A549 (cell line): ENCODE results near the gene SUB1. TPM values are rescaled to one million over a fixed set of nuclear protein-coding genes. Genes with fewer than 3 reads are reported as not detected.
"Not testable (repeated sequence)": the region's sequence is repeated elsewhere in the genome, so short reads cannot be mapped to it uniquely, and the experiment has no call there.

Experiments used
- ATAC-seq, 2 experiments: fragments of 200-7000 bp in 1 of 2; fragments of >200 bp in 1 of 2; cut with Nextera tagmentation in 1 of 2; cut with Tn5 transposase in 1 of 2; 3 replicates each; pipeline versions ENCODE4 v1.8.0 to v1.9.1; 2018 to 2020; ENCODE audit warnings: mild to moderate bottlenecking in 1 of 2, moderate library complexity in 1 of 2
- CTCF ChIA-PET: fragments of 300-600 bp; sonication (Branson Sonifier 250); formaldehyde crosslinking; extraction: SDS; loops from one replicate; lab custom pipeline; 2021; ENCODE audit warnings: antibody characterized with exemption, inconsistent platforms; lab: Yijun Ruan, JAX
- POLR2A ChIA-PET: fragments of 350-600 bp; formaldehyde crosslinking; extraction: SDS; loops from one replicate; lab custom pipeline; 2021; ENCODE audit warnings: antibody characterized with exemption, inconsistent platforms; lab: Yijun Ruan, JAX
- DNase-seq, 2 experiments: peaks; one replicate each; pipeline versions ENCODE4 v3.0.0 to v3.0.0-alpha.2; 2011 to 2016; ENCODE audit warnings: low read depth in 1 of 2, low spot score in 1 of 2
- FAIRE-seq: peaks from 2 replicates; lab custom pipeline; 2011; peaks lifted over from hg19 to GRCh38; lab: Jason Lieb, UNC
- H3K27ac ChIP-seq, 2 experiments: fragments of >200 bp; sonication (Bioruptor Twin); formaldehyde crosslinking; 3 replicates each; pipeline ENCODE4 v1.5.1; 2016 to 2017
- H3K4me1 ChIP-seq: fragments of >200 bp; sonication (Bioruptor Twin); formaldehyde crosslinking; 3 replicates; pipeline ENCODE4 v1.6.1; 2016
- H3K4me2 ChIP-seq: fragments of >200 bp; sonication (Bioruptor Twin); formaldehyde crosslinking; 3 replicates; pipeline ENCODE4 v1.6.1; 2016
- H3K4me3 ChIP-seq: fragments of >200 bp; sonication (Bioruptor Twin); formaldehyde crosslinking; 3 replicates; pipeline ENCODE4 v1.5.1; 2016
- H3K9me3 ChIP-seq: fragments of >200 bp; sonication (Bioruptor Twin); formaldehyde crosslinking; 3 replicates; pipeline ENCODE4 v1.6.1; 2016
- CHD2 ChIP-seq: fragments of 150-350 bp; IDR thresholded peaks from 2 replicates; pipeline ENCODE4 v1.6.1; 2014; ENCODE audit warnings: low read length; ENCODE audit not compliant: partially characterized antibody
- EHF ChIP-seq: fragments of 250-450 bp; sonication (Bioruptor Pico); IDR thresholded peaks from 2 replicates; pipeline ENCODE4 v1.5.0; 2020; ENCODE audit warnings: mild to moderate bottlenecking
- EP300 ChIP-seq, 2 experiments: fragments of >200 bp; sonication (Bioruptor Twin); formaldehyde crosslinking; IDR thresholded peaks; 2 replicates in 1 of 2; 3 replicates in 1 of 2; pipeline ENCODE4 v1.6.1; 2016 to 2017
- FOSL2 ChIP-seq, 2 experiments: fragments of 450-650 bp in 1 of 2; fragments of >200 bp in 1 of 2; sonication (Bioruptor Twin) in 1 of 2; formaldehyde crosslinking; IDR thresholded peaks; 2 replicates each; pipeline versions ENCODE4 v1.5.0 to v1.6.1; 2016 to 2020; ENCODE audit warnings: mild to moderate bottlenecking in 1 of 2, moderate library complexity in 1 of 2
- FOXS1 ChIP-seq: fragments of 250-450 bp; sonication (Bioruptor Pico); IDR thresholded peaks from 2 replicates; pipeline ENCODE4 v1.5.0; 2020; ENCODE audit warnings: mild to moderate bottlenecking, moderate library complexity
- HEYL ChIP-seq: fragments of 250-450 bp; sonication (Bioruptor Pico); IDR thresholded peaks from 2 replicates; pipeline ENCODE4 v1.8.0; 2021; ENCODE audit warnings: mild to moderate bottlenecking, moderate library complexity
- HOXA7 ChIP-seq: fragments of 250-450 bp; sonication (Bioruptor Pico); IDR thresholded peaks from 2 replicates; pipeline ENCODE4 v1.5.0; 2020; ENCODE audit warnings: mild to moderate bottlenecking, moderate library complexity
- HOXB13 ChIP-seq: fragments of 250-450 bp; sonication (Bioruptor Pico); IDR thresholded peaks from 2 replicates; pipeline ENCODE4 v1.5.0; 2020; ENCODE audit warnings: low read depth, mild to moderate bottlenecking, moderate library complexity
- HOXB5 ChIP-seq: fragments of 250-450 bp; sonication (Bioruptor Pico); IDR thresholded peaks from 2 replicates; pipeline ENCODE4 v1.5.0; 2020; ENCODE audit warnings: mild to moderate bottlenecking, moderate library complexity
- JUN ChIP-seq, 2 experiments: fragments of >200 bp; sonication (Bioruptor Twin); formaldehyde crosslinking; IDR thresholded peaks; 2 replicates in 1 of 2; 3 replicates in 1 of 2; pipeline ENCODE4 v1.6.1; 2016 to 2017
- JUNB ChIP-seq: fragments of >200 bp; sonication (Bioruptor Twin); formaldehyde crosslinking; IDR thresholded peaks from 2 replicates; pipeline ENCODE4 v1.6.1; 2016
- KDM5A ChIP-seq: fragments of 200-600 bp; sonication (generic); IDR thresholded peaks from 2 replicates; pipeline ENCODE4 v1.6.1; 2016; ENCODE audit warnings: antibody characterized with exemption, mild to moderate bottlenecking
- MAFK ChIP-seq: fragments of 450-650 bp; IDR thresholded peaks from 2 replicates; pipeline ENCODE4 v1.6.1; 2014; ENCODE audit not compliant: partially characterized antibody
- MAX ChIP-seq: IDR thresholded peaks from 2 replicates; pipeline ENCODE4 v1.6.1; 2012
- MAZ ChIP-seq: fragments of 150-350 bp; IDR thresholded peaks from 2 replicates; pipeline ENCODE4 v1.6.1; 2014; ENCODE audit warnings: antibody characterized with exemption, low read depth, low read length, borderline replicate concordance
- MYC ChIP-seq: IDR thresholded peaks from 2 replicates; pipeline ENCODE4 v1.6.1; 2012; ENCODE audit warnings: mild to moderate bottlenecking, inconsistent platforms, low read length, improper control_type of control experiment, borderline replicate concordance
- NPAS2 ChIP-seq: fragments of 250-450 bp; sonication (Bioruptor Pico); IDR thresholded peaks from 2 replicates; pipeline ENCODE4 v1.8.0; 2022; ENCODE audit warnings: mild to moderate bottlenecking, moderate library complexity, borderline replicate concordance
- POLR2AphosphoS2 ChIP-seq: conservative IDR thresholded peaks from 2 replicates; pipeline ENCODE4 v1.6.1; 2012; ENCODE audit warnings: low read length, improper control_type of control experiment, inconsistent platforms
- RCOR1 ChIP-seq: fragments of 150-350 bp; IDR thresholded peaks from 2 replicates; pipeline ENCODE4 v1.6.1; 2014; ENCODE audit warnings: antibody characterized with exemption, low read length, low read depth
- RFX5 ChIP-seq: fragments of 450-650 bp; IDR thresholded peaks from 2 replicates; pipeline ENCODE4 v1.7.1; 2014; ENCODE audit warnings: antibody characterized with exemption, mild to moderate bottlenecking, moderate library complexity
- RNF2 ChIP-seq: fragments of 200-600 bp; sonication (generic); IDR thresholded peaks from 2 replicates; pipeline ENCODE4 v1.6.1; 2016; ENCODE audit warnings: low read depth, mild to moderate bottlenecking, antibody characterized with exemption, moderate library complexity, borderline replicate concordance
- TFCP2L1 ChIP-seq: fragments of 250-450 bp; sonication (Bioruptor Pico); IDR thresholded peaks from 2 replicates; pipeline ENCODE4 v1.5.0; 2021; ENCODE audit warnings: mild to moderate bottlenecking
- ZC3H11A ChIP-seq: fragments of 450-650 bp; IDR thresholded peaks from 2 replicates; pipeline ENCODE4 v1.6.1; 2014; ENCODE audit warnings: antibody characterized with exemption, mild to moderate bottlenecking
- ZNF302 ChIP-seq: fragments of 250-450 bp; sonication (Bioruptor Pico); IDR thresholded peaks from 2 replicates; pipeline ENCODE4 v1.9.0; 2021; ENCODE audit warnings: inconsistent platforms, mild to moderate bottlenecking, moderate library complexity
- whole genome bisulfite sequencing: methylation state at CpG from one replicate; pipeline ENCODE4 v1.1.6; 2017; ENCODE audit errors: missing lambda C conversion rate; 5-methylcytosine and 5-hydroxymethylcytosine counted together
- polyA plus RNA-seq, 4 experiments: library from polyadenylated mRNA; depleted of rRNA in 3 of 4; stranded (reverse); fragments of >200 nt; fragmentation: RNase III in 1 of 4; extraction: RNeasy Plus Mini Kit Qiagen cat#74134 plus additional on column Dnase treatment in 1 of 4; gene quantifications; 2 replicates in 3 of 4; 3 replicates in 1 of 4; pipeline ENCODE4 v1.2.3, GENCODE V29; 2011 to 2017
- TF ChIP-seq, protein P1 (sequence below): fragments of 250-450 bp; sonication (Bioruptor Pico); IDR thresholded peaks from 2 replicates; pipeline ENCODE4 v1.5.0; 2020; ENCODE audit warnings: low read depth, mild to moderate bottlenecking, moderate library complexity
- TF ChIP-seq, protein P2 (sequence below): fragments of 450-650 bp; IDR thresholded peaks from 2 replicates; pipeline ENCODE4 v1.6.1; 2014; ENCODE audit warnings: antibody characterized with exemption
- TF ChIP-seq, protein P3 (sequence below): IDR thresholded peaks from 2 replicates; pipeline ENCODE4 v1.6.1; 2012; ENCODE audit warnings: low read depth, borderline replicate concordance

SUB1 gene
- polyA plus RNA-seq, 2 of the 4 experiments (the other 2 are of a cell fraction): 190 to 450 TPM

DNA sequence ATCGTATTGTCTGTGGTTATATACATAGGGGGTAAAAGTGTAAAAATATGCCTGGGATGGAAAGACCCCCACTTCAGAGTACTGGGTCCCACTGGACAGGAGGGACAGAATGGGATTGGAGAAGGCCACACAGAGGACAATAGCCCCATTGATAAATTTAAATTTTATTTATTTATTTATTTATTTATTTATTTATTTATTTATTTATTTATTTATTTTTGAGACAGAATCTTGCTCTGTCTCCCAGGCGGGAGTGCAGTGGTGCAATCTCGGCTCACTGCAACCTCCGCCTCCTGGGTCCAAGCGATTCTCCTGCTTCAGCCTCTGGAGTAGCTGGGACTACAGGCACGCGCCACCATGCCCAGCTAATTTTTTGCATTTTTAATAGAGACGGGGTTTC is 47.7 kb downstream of the SUB1 start:
- H3K9me3 ChIP-seq, H3K4me3 ChIP-seq, H3K27ac ChIP-seq, H3K4me1 ChIP-seq, POLR2A ChIA-PET, DNase-seq, ATAC-seq, H3K4me2 ChIP-seq, FAIRE-seq: not testable (repeated sequence)
- peak; percentile 62 for TF ChIP-seq ZC3H11A
- WGBS: 95% methylated on average over 8 of the region's 8 CpGs
- CTCF ChIA-PET: interaction anchor here (0.7 to 2.0 kb wide), 2 partner anchors 144 to 785 kb away, joined by 3 to 5 read pairs; no protein-coding TSS in a partner anchor

- H3K4me3 ChIP-seq: no peak overlapping the region
- H3K9me3 ChIP-seq: no peaks in the 10 kb centered on the region
- peaks cover 23% of the 10 kb centered on the region for H3K4me1 ChIP-seq
- FAIRE-seq: no peak
- TF ChIP-seq HOXB5: no peak
- no peak for TF ChIP-seq MAFK
- no peak for TF ChIP-seq FOXS1 (CRISPR knock-in tag)
- no peak for TF ChIP-seq POLR2AphosphoS2
- TF ChIP-seq JUNB: no peak
- TF ChIP-seq, all 56 proteins: peak for 0
- ChIA-PET CTCF (interaction anchor here (1.0 to 1.5 kb wide), 3 partner anchors 20 to 148 kb away, joined by 3 to 4 read pairs (median 3); no protein-coding TSS in a partner anchor), POLR2A (no interaction called here)
- H3K4me2 ChIP-seq: no peak overlapping the region
- DNase-seq (no peak), ATAC-seq (no peak)
- no peak overlapping the region for H3K27ac ChIP-seq
- 95% methylated on average over 9 of the region's 9 CpGs for WGBS
These were observed 53.0 kb downstream of the SUB1 start for GRCh38 chr5:32638309-32638708.

- peak; percentile 24 to 40; a peak in 1 of 6 replicates for ATAC-seq
- ChIA-PET POLR2A (interaction anchor here (1.1 kb wide), 1 partner anchor 8 kb away, joined by 4 read pairs; no protein-coding TSS in a partner anchor), CTCF (interaction anchor here (0.6 to 1.5 kb wide), 5 partner anchors 10 to 276 kb away, joined by 3 to 5 read pairs (median 3); no protein-coding TSS in a partner anchor)
- Histone ChIP-seq H3K9me3 (no peaks in the 10 kb centered on the region), H3K4me2 (peak overlapping the region; percentile 22; the same call in 1 of the 3 replicates), H3K4me1 (peaks cover 29% of the 10 kb centered on the region), H3K4me3 (no peak overlapping the region), H3K27ac (peak overlapping the region; percentile 50 to 74; a peak in 5 of 6 replicates)
- 26% methylated on average over 3 of the region's 3 CpGs for WGBS
- TF ChIP-seq EP300 (IDR thresholded peaks at IDR 0.05) (peak in 1 of 2 experiments; percentile 42; a peak in 1 of 5 replicates), TFCP2L1 (CRISPR knock-in tag) (no peak), EHF (CRISPR knock-in tag) (no peak)
- FAIRE-seq: no peak
- peak in 1 of 2 experiments; percentile 55 for DNase-seq
These were observed 54.6 kb downstream of the SUB1 start for GRCh38 chr5:32639943-32640342.

DNA sequence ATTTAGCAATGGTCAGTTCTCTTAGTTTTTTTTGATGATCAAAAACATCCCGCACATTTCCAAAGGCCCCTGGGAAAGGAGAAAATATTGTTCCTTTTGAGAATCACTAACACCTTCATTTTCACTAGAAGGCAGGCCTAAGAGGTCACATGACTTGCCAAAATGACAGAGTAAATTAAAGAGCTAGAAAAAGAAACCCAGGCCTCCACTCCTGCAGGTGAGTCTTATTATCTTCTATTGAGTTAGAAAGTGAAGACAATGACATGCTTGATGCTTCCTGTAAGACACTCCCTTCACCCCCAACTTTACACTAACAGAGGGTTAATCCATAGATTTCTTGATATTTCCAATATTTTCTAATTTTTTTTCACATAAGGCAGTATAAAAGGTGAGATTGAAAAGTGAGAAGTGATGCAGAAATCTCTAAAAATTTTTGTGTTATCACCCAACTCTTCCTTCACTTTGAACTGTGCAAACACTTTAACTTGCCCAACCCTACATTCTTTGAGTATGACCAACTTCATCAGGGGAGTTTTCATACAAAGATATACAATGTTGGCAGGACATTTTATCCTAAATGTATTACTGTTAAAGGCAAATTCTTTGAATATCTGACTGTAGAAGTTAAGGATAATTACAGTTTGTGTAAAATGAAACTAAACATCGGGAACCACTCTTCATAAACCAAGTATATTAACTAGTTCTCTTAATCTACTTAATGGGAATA is 57.1 kb downstream of the SUB1 start:
- ChIA-PET CTCF (interaction anchor here (1.0 kb wide), 1 partner anchor 14 kb away, joined by 4 read pairs; no protein-coding TSS in a partner anchor), POLR2A (no interaction called here)
- DNase-seq: peak; percentile 15 to 55
- H3K4me3 ChIP-seq: peak overlapping the region; percentile 4; the same call in 1 of the 3 replicates
- ATAC-seq: peak; percentile 65 to 82
- 47% methylated on average over 2 of the region's 2 CpGs for WGBS
- H3K27ac ChIP-seq: peak overlapping the region; percentile 62 to 74
- H3K4me1 ChIP-seq: peaks cover 29% of the 10 kb centered on the region
- no peak for FAIRE-seq
- peak overlapping the region; percentile 72 for H3K4me2 ChIP-seq
- no peaks in the 10 kb centered on the region for H3K9me3 ChIP-seq
- TF ChIP-seq ZNF302 (CRISPR knock-in tag): no peak
- TF ChIP-seq CHD2: no peak
- TF ChIP-seq RNF2: no peak
- TF ChIP-seq HEYL (CRISPR knock-in tag): no peak
- no peak for TF ChIP-seq TFCP2L1 (CRISPR knock-in tag)
- no peak for TF ChIP-seq POLR2AphosphoS2
- TF ChIP-seq, protein P1, sequence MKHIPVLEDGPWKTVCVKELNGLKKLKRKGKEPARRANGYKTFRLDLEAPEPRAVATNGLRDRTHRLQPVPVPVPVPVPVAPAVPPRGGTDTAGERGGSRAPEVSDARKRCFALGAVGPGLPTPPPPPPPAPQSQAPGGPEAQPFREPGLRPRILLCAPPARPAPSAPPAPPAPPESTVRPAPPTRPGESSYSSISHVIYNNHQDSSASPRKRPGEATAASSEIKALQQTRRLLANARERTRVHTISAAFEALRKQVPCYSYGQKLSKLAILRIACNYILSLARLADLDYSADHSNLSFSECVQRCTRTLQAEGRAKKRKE (CRISPR knock-in tag): no peak
- peak; percentile 53; the same call in 1 of the 2 replicates for TF ChIP-seq JUNB
- no peak for TF ChIP-seq MYC
- no peak for TF ChIP-seq HOXB13 (CRISPR knock-in tag)
- TF ChIP-seq RCOR1: no peak
- TF ChIP-seq EP300 (IDR thresholded peaks at IDR 0.05): 0 out of 5 replicates have a peak, but pooled peaks of 1 of the 2 experiments have one; percentile 11
- no peak for TF ChIP-seq MAX
- TF ChIP-seq MAZ: no peak
- TF ChIP-seq JUN (IDR thresholded peaks at IDR 0.05): no peak
- TF ChIP-seq, protein P2, sequence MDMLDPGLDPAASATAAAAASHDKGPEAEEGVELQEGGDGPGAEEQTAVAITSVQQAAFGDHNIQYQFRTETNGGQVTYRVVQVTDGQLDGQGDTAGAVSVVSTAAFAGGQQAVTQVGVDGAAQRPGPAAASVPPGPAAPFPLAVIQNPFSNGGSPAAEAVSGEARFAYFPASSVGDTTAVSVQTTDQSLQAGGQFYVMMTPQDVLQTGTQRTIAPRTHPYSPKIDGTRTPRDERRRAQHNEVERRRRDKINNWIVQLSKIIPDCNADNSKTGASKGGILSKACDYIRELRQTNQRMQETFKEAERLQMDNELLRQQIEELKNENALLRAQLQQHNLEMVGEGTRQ: no peak
- no peak for TF ChIP-seq KDM5A
- TF ChIP-seq, protein P3, sequence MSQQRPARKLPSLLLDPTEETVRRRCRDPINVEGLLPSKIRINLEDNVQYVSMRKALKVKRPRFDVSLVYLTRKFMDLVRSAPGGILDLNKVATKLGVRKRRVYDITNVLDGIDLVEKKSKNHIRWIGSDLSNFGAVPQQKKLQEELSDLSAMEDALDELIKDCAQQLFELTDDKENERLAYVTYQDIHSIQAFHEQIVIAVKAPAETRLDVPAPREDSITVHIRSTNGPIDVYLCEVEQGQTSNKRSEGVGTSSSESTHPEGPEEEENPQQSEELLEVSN: no peak
- no peak for TF ChIP-seq HOXA7
- no peak for TF ChIP-seq RFX5
- TF ChIP-seq FOSL2 (IDR thresholded peaks at IDR 0.05): 0 out of 2 replicates have a peak, but pooled peaks have one; percentile 9
- TF ChIP-seq FOSL2 (CRISPR knock-in tag; IDR thresholded peaks at IDR 0.05): peak; percentile 46; the same call in 1 of the 2 replicates
- TF ChIP-seq NPAS2 (CRISPR knock-in tag): no peak
